22Rv1 (cell line): ENCODE data around the gene TBX10.

Source experiments
- CTCF ChIP-seq: fragments of 450-650 bp; IDR thresholded peaks from 2 replicates; pipeline ENCODE4 v1.5.1; 2017; ENCODE audit warnings: mild to moderate bottlenecking
- ZFX ChIP-seq: fragments of 450-650 bp; IDR thresholded peaks from 2 replicates; pipeline ENCODE4 v1.6.1; 2017; ENCODE audit warnings: antibody characterized with exemption, borderline replicate concordance

GRCh38 chr11:67632982-67633755, 6.4 kb downstream of the TBX10 start:
- TF ChIP-seq CTCF (no peak), ZFX (no peak)
